SW480 (cell line): Measurements from ENCODE around the gene CCNT2.
"Not testable (repeated sequence)": the region's sequence is repeated elsewhere in the genome, so short reads cannot be mapped to it uniquely, and the experiment has no call there.

ENCODE experiments used
- DNase-seq: peaks from one replicate; pipeline ENCODE4 v3.0.0-alpha.2; 2016; ENCODE audit warnings: low spot score

Gene CCNT2

DNA sequence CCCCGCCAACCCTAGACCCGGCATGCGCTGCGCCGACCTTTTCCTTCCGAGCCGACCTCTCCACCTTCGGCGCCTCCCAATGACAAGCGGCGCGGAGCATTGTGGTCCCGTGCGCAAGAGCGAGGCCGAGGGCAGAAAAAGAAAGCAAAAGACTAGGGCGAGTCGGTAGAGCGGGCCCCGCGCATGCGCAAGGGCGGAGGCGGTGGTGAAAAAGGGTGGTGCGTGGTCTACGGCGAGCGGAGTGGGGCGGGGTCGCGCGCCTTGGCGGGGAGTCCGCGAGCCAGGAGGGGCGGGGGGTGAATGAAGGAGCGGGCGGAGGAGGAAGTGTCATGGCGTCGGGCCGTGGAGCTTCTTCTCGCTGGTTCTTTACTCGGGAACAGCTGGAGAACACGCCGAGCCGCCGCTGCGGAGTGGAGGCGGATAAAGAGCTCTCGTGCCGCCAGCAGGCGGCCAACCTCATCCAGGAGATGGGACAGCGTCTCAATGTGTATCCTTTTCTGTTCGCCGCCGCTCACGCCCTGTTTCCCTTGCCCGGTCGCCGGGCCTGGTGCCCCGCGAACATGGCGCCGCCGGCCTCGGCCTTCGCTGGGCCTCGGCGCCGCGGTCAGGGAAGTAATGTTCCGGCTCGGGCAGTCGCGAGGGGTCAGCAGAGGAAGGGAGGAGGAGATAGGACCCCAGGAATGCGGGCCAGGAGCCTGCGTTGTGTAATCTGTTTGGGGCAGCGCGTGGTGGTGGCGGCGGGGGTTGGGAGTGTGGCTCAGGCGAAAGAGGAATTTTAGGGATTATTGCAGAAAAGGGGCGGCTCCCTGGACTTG lies at the start of gene CCNT2:
Gene CCNT2 (plus strand): TSS at position 297 of the 815 bp plus-strand sequence. CDS start 33 bp downstream, at position 330.
- DNase-seq = peak; percentile 99

DNA sequence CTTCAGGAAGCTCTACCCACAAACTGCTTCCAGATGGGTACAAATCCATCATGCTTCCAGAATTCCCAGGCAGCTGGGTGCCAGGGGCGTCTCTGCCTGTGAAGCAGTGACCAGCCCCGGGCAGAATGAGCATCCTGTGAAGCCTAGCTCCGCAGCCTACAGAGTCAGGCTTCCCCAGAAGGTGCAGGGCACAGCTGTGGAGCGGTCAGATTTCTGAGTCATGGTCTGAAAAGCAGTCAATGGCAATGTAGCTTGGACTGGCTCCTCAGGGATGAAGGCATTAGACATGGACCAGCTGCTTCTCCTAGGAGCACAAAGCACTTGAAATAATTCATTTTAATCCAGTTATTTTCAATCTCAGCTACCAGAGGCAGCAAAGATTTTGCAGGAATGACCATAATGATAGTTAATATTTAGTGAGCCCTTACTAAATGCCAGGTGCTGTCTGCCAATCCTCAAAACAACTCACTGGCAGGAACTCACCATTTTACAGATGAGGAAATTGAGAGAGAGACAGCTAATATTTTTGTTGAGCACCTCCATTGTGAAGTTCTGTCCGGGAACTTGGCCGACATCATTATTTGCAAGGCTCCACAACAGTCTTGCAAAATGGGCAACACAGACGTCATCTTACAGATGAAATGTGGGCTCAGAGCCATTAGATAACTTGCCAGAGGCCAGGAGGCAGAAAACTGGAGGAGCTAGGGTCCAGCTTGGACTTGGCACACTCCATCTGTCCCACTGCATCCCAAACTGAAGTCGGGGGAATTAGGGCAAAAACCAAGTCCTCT lies 48.5 kb upstream of the CCNT2 start:
- no peak for DNase-seq

DNA sequence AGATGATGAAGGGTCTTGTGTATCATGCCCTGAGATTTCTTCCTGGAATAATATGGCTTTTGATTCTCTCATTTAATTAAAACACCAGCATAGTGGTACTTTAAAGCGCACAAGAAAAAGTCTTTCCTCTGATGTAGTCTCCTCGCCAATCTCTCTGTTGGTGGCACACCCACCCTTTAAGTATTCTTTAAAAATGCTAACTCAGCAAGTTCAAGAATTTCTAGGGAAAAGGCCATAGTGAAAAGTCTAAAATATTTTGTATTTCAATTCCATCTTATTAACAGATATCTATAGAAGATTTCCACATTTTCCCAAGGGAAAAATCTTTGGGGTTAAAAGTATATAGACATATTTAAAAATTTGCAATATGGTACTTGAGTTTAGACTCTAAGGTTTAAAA lies 45.5 kb upstream of the CCNT2 start:
- no peak for DNase-seq

DNA sequence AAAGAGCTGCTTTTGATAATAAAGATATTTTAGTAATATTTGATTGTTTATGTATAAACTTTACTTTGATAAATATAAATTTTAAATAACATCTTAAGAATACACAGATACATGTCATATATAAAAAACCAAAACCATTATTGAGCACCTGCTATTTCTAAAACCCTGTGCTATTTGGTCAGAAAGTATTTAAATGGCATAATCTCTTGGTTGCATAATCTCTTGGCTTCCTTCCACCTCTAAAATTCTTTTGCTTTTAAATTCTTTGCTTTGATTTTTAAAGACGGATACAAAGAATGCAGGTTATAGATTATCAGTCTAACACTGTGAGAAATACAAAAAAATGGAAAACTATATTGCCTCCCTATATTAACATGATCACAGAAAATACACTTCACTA lies 43.3 kb upstream of the CCNT2 start:
- no peak for DNase-seq

- no peak for DNase-seq
Measured at GRCh38 chr2:134882773-134883172, 35.8 kb upstream of the CCNT2 start.

- DNase-seq = no peak
Measured at GRCh38 chr2:134883552-134884293, 34.9 kb upstream of the CCNT2 start.

DNA sequence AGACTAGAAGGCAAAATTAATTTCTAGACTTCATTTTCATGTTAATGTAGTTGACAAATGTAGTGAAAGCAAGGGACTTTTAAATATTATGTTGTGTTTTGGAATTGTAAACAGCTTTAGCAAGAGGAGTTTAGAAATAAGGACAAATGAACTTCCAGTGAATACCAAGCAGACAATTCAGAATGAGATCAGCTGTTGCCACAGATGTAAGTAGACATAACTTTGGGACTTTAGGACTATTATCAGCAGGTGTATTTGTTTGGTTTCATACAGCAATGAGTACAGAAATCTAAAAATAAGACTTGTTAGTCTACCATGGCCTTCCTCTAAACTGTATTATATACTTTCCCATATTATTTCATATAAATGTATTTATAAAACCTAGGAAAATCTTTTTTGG lies 34.2 kb upstream of the CCNT2 start:
- DNase-seq = no peak

- no peak for DNase-seq
Measured at GRCh38 chr2:134892282-134893035, 26.2 kb upstream of the CCNT2 start.

DNA sequence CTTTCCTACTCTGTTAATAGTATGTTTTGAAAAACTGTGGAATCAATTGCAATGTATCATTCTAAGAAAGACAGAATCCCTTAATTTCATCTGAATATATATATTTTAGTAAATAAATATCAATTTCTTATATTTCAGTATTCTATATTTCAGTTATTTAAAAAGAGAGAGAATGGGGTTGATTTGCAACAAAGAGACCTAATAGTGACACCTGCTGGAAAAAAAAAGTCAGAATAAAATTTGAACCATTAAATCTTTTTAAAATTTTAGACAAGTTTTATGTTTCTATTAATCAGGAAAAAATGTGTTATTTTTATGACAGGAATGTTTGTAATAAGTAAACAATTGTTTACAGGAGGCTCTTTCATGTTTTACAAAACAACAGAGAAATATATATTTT lies 20.7 kb upstream of the CCNT2 start:
- peak; percentile 23 for DNase-seq

DNA sequence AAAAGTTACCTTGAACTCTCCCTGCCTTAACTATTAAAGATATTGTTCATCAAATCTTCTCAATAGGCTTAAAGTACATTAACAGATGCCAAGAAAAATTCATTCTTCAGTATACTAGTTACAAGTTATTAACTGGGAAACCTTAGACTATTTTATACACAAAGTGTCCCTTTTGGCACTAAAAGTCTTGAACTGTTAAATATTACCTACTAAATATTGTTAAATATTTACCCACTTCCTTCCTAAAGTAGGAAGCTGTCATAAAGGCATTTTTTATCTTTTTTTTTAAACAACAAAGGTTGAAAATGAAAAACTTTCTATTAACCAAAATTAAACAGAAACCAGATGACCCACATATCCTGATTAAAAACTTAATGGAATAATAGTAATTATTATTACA lies 19.4 kb upstream of the CCNT2 start:
- no peak for DNase-seq

- no peak for DNase-seq
Measured at GRCh38 chr2:134900151-134900550, 18.5 kb upstream of the CCNT2 start.

DNA sequence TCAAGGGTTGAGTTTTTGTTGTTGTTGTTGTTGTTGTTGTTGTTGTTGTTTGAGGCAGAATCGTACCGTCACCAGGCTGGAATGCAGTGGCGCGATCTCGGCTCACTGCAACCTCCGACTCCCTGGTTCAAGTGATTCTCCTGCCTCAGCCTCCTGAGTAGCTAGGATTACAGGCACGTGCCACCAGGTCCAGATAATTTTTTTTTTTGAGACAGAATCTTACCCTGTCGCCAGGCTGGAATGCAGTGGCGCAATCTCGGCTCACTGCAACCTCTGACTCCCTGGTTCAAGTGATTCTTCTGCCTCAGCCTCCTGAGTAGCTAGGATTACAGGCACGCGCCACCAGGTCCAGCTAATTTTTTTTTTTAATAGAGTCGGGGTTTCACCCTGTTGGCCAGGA lies 14.9 kb upstream of the CCNT2 start:
- not testable (repeated sequence) for DNase-seq

DNA sequence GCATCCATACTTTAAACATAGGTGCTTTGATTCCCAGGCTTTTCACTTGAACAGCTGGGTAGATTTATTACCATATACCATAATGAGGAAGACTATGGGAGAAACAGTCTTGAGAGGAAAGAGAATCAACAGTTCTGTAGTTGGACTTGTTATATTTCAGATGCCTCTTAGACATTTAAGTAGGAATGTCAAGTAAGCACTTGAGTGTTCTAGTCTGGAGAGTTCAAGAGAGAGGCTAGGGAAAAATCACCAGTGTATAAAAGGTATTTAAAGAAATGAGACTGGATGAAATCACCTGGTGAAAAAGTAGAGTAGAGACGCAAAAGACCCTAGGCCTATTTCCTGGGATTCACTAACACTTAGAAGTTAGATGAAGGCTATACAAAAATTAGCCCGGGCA lies 13.5 kb upstream of the CCNT2 start:
- DNase-seq = no peak

DNA sequence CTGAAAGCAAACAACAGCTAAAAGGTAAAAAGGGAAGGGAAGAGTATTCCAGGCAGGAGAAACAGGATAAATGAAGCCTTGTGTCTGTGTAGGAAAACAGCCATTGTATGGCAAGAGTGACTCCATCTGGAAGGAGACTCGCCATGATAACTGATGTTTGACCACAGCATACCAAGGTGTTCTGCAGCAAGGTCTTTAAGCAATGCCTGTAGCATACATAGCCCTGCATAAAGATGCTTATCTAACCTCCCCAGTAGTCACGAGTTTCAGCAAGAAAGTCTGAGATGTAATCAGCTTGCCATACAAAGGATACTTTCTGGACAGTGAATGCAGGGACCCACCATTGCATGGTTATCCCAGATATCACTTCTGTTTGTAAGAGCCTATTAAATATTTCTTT lies 11.9 kb upstream of the CCNT2 start:
- DNase-seq = no peak

GRCh38 chr2:134907441-134908116 lies 11.0 kb upstream of the CCNT2 start:
- DNase-seq = not testable (repeated sequence)

- DNase-seq = no peak
Measured at GRCh38 chr2:134910763-134911399, 7.7 kb upstream of the CCNT2 start.

DNA sequence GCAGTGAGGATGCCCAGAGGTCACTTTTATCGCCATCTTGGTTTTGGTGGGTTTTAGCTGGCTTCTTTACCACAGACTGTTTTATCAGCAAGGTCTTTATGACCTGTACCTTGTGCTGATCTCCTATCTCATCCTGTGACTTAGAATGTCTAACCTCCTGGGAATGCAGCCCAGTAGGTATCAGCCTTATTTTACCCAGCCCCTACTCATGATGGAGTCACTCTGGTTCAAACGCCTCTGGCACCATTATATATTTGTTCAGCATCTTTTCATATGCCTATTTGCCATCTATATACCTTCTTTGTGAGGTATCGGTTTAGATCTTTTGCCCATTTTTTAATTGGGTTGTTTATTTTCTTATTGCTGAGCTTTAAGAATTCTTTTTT lies 7.2 kb upstream of the CCNT2 start:
- DNase-seq = no peak

GRCh38 chr2:134912361-134912760 lies 6.3 kb upstream of the CCNT2 start:
- no peak for DNase-seq

GRCh38 chr2:134917360-134917865 lies 1.2 kb upstream of the CCNT2 start:
- no peak for DNase-seq

DNA sequence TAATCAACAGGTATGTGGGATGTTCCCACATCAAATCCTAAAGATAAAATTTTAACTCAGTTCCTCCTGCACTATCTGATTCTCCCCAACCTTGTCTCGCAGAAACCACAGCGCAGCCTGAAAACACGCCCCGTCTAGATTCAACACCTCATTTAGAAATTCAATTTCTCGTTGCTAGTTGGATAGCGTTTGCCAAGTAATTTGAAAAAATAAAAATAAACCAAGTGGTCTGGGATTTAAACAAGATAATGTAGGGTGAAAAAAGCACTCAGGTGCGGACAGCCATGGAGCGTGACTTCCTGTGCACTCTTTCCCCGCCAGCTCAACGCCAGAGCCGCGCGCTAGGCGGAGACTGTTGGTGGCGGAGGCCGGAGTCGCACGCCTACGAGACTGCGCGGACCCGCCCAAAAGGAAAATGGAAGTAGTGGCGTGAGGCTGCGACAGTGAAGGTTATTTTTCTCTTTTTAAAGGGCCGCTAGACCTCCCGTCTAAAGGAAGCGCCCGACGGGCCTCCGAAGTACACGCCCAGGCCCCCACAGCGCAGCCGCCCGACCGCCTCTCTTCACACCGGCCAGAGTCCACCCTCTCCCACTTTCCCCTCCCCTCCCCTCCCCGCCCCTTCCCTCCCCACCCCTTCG lies 615 bp upstream of the CCNT2 start:
- DNase-seq = peak; percentile 96
